GM21717 (cell line): ENCODE data around the gene CCDC192.
"Not testable (repeated sequence)": the region's sequence is repeated elsewhere in the genome, so short reads cannot be mapped to it uniquely, and the experiment has no call there.

Experiments used
- ATAC-seq: cut with Tn5 transposase; IDR thresholded peaks from one replicate; pipeline ENCODE4 v1.9.1; 2021; ENCODE audit warnings: mild to moderate bottlenecking, moderate library complexity; ENCODE audit not compliant: unreplicated experiment

CCDC192 gene, protein sequence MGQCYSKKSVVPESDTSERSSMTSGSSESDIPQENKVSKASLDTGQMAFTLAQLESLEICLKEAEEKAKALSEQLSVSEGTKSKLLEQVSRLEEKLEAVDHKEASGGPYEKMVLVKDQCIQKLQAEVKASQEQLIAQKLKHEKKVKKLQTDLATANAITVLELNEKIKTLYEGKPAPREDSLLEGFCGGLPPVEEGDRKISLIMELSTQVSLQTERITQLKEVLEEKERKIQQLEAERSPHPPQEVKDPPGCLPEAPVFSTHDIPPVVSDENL

GRCh38 chr5:127702926-127703561 lies at the start of gene CCDC192:
Gene CCDC192, plus strand, starts transcription at chr5:127703391. Its CDS starts 55 bp downstream, at chr5:127703446.
- ATAC-seq, result no peak

GRCh38 chr5:127656825-127657224 lies 46.4 kb upstream of the CCDC192 start:
- ATAC-seq, result no peak

GRCh38 chr5:127660047-127660733 lies 43.0 kb upstream of the CCDC192 start:
- no peak for ATAC-seq

- no peak for ATAC-seq
These were observed 39.1 kb upstream of the CCDC192 start for GRCh38 chr5:127664093-127664492.

- no peak for ATAC-seq
These were observed 37.5 kb upstream of the CCDC192 start for GRCh38 chr5:127665641-127666040.

GRCh38 chr5:127666043-127666716 lies 37.0 kb upstream of the CCDC192 start:
- no peak for ATAC-seq

- ATAC-seq, result no peak
These were observed 35.3 kb upstream of the CCDC192 start for GRCh38 chr5:127667926-127668325.

DNA sequence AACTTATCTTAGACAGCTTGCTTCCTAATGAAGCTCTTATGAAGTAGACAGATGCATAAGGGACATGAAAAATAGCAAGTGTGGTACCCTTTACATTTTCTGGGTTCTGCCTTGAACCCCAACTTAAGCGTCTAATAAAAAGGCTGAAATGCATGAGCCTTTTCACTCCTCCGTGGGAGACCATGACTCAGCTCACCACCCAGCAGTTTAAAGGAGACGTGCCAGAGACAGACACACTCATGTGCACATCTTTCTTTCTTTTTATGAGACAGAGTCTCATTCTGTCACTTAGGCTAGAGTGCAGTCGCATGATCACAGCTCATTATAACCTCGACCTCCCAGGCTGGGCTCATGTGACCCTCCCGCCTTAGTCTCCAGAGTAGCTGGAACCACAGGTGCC lies 32.0 kb upstream of the CCDC192 start:
- ATAC-seq, result no peak

GRCh38 chr5:127673117-127673800 lies 29.9 kb upstream of the CCDC192 start:
- ATAC-seq, result no peak

GRCh38 chr5:127676951-127677350 lies 26.2 kb upstream of the CCDC192 start:
- ATAC-seq, result not testable (repeated sequence)

DNA sequence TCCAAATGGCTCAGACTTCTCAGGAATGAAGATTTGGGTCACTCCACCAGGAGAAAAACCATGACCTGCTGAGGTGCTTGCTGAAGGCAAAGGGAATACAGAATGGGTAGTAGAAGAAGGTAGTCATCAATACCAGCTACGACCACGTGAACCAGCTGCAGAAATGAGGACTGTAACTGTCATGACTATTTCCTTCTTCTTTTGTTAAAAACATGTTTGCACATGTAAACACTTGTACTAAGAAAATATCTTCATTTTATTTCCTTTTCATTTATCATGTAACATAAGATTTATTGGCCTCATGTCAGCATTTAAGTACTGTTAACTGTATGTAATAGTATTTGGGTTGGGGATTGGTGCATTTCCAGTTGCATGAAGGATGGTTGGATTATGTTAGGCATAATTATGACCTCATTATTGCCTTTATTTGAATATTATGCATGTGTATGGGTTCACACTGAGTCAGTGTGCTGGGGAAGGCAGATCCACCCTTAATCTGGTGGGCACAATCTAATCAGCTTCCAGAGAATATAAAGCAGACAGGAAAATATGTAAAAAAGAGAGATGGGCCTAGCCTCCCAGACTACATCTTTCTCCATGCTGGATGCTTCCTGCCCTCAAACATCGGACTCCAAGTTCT lies 23.4 kb upstream of the CCDC192 start:
- not testable (repeated sequence) for ATAC-seq

GRCh38 chr5:127680595-127680994 lies 22.6 kb upstream of the CCDC192 start:
- ATAC-seq, result no peak

DNA sequence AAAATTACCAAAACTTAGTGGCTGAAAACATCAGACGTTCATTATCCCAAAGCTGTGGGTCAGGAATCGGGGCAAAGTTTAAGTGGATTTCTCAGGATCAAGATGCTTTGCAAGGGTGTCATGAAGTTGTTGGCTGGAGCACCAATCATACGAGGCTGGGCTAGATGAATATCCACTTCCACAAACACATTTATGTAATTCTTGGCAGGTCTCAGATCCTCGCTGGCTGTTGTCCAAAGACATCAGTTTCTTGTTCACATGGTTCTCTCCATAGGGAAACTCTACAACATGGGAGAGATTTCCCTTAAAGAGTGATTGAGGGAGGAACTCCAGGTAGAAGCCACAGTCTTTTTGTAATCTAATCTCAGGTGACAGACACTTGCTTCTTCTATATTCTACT lies 20.2 kb upstream of the CCDC192 start:
- ATAC-seq, result no peak

DNA sequence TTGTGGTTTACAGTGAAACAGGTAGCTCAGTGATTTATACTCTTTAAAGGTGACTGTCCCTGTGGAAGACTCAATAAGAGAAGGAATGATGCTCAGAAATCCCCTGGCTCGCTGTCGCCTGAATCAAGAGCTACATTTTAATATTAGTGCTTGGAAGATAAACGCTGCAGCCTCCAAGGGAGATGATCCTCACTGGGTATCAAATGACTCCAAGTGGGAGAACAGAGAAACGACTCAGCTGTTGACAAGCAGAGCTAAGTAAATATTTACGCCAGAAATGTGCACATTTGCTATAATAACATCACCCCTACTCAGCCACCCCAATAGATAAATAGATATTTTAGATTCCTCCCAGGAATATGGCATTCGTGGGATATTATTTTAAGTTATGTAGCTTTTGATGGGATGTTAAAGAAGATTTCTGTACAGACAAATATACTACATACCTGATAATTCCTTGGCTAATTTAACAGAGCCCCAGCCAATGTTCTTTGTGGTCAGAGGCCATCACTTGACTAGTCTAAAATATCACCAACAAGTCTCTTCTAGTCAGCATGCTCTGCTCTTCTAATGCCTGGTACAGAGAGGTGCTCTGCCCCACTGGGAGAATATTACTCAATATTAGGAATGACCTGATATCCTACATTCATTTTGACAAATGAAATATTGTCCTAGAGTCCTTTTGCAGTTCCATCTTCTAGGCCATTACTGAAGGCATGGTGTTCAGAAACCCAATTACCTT lies 18.3 kb upstream of the CCDC192 start:
- ATAC-seq, result no peak

GRCh38 chr5:127685662-127686061 lies 17.5 kb upstream of the CCDC192 start:
- ATAC-seq, result no peak

- no peak for ATAC-seq
These were observed 16.8 kb upstream of the CCDC192 start for GRCh38 chr5:127686424-127686823.

- no peak for ATAC-seq
These were observed 8.5 kb upstream of the CCDC192 start for GRCh38 chr5:127694518-127695171.

- no peak for ATAC-seq
These were observed 7.8 kb upstream of the CCDC192 start for GRCh38 chr5:127695346-127695745.

- no peak for ATAC-seq
These were observed 6.5 kb upstream of the CCDC192 start for GRCh38 chr5:127696683-127697082.
